Activated naive CD8-positive, alpha-beta T cell treated with anti-CD3 and anti-CD28 coated beads, Interleukin-2, amount 10 ng/mL, durations not matched to agents 7 days and 5 days (primary cell): ENCODE data around the gene TBCE. TPM values are rescaled to one million over a fixed set of nuclear protein-coding genes. Genes with fewer than 3 reads are reported as not detected.

Experiments used
- ATAC-seq: fragments of 150-1000 bp; cut with Tn5 transposase; one replicate; pipeline ENCODE4 v1.10.0; 2021; ENCODE audit warnings: low read depth, moderate library complexity
- POLR2A ChIA-PET: fragments of 350-600 bp; sonication (Branson Sonifier 250); formaldehyde crosslinking; loops from one replicate; lab custom pipeline; 2021; ENCODE audit warnings: antibody characterized with exemption; lab: Charles Lee
- DNase-seq: peaks from one replicate; pipeline ENCODE4 v3.0.0; 2021
- H3K27ac Mint-ChIP-seq: one replicate; pipeline ENCODE4 v1.8.0; 2022; ENCODE audit warnings: mild to moderate bottlenecking, mixed read lengths
- H3K27me3 Mint-ChIP-seq: one replicate; pipeline ENCODE4 v1.8.0; 2022; ENCODE audit warnings: mild to moderate bottlenecking, moderate library complexity, mixed read lengths
- H3K36me3 Mint-ChIP-seq: one replicate; pipeline ENCODE4 v1.8.0; 2021; ENCODE audit warnings: mild to moderate bottlenecking, mixed read lengths
- H3K4me1 Mint-ChIP-seq: one replicate; pipeline ENCODE4 v1.8.0; 2021; ENCODE audit warnings: mixed read lengths
- H3K4me3 Mint-ChIP-seq: one replicate; pipeline ENCODE4 v1.8.0; 2022; ENCODE audit warnings: mild to moderate bottlenecking, moderate library complexity, mixed read lengths
- H3K9me3 Mint-ChIP-seq: one replicate; pipeline ENCODE4 v1.8.0; 2021; ENCODE audit warnings: mixed read lengths
- total RNA-seq, 2 experiments: library from RNA; stranded (reverse); gene quantifications; one replicate each; pipeline ENCODE4 v1.2.3, GENCODE V29; 2021

The TBCE gene
- total RNA-seq, 2 experiments from 2014 or later: 29.8 to 30.3 TPM

- DNase-seq: no peak
- H3K36me3 Mint-ChIP-seq: peaks cover 4% of the 10 kb centered on the region
- H3K4me3 Mint-ChIP-seq: no peak overlapping the region
- POLR2A ChIA-PET: no interaction called here
- H3K27me3 Mint-ChIP-seq: no peaks in the 10 kb centered on the region
- no peak for ATAC-seq
- H3K9me3 Mint-ChIP-seq: no peaks in the 10 kb centered on the region
- no peaks in the 10 kb centered on the region for H3K4me1 Mint-ChIP-seq
- no peak overlapping the region for H3K27ac Mint-ChIP-seq
These were observed 40.2 kb downstream of the TBCE start for GRCh38 chr1:235407419-235407818.

- no peak overlapping the region for H3K4me3 Mint-ChIP-seq
- no peak overlapping the region for H3K27ac Mint-ChIP-seq
- H3K4me1 Mint-ChIP-seq: no peaks in the 10 kb centered on the region
- H3K27me3 Mint-ChIP-seq: no peaks in the 10 kb centered on the region
- H3K36me3 Mint-ChIP-seq: peaks cover 2% of the 10 kb centered on the region
- H3K9me3 Mint-ChIP-seq: no peaks in the 10 kb centered on the region
- DNase-seq (no peak), ATAC-seq (no peak)
- POLR2A ChIA-PET: interaction anchor here (0.5 kb wide), 1 partner anchor 278 kb away, joined by 4 read pairs; no protein-coding TSS in a partner anchor
These were observed 41.3 kb downstream of the TBCE start for GRCh38 chr1:235408503-235408960.

DNA sequence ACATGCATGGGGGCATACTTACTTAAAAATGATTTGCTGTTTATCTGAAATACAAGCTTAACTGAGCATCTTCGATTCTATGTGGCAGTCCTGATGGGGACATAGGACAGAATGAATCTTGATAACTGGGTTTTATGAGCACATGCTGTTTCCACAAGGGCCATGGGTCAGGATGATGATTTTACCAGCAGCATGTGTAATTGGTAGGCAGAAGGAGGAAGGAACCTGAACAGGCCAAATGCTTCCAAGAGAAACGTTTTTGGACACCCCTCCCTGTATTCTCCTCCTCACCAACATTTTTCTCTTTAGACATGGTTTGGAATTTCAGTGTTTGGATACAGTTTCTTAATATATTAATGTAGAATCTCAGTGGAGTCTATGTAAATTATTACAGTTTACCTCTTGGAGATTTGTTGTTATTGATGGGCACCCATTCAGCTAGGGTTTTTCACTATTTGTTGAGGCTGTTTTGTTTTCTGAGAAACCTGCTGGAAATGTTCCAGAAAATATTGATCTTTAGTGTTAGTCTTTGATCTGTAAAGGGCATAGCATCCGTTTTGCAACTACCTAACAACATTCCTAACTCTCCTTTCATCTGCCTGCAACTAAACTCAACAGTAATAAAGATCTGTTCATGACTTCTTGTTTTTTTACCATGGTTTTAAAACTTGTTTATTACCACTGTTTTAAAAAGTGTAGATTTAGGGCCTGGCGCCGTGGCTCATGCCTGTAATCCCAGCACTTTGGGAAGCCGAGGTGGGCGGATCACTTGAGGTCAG is 42.0 kb downstream of the TBCE start:
- Mint-ChIP-seq H3K4me1 (no peaks in the 10 kb centered on the region), H3K27me3 (no peaks in the 10 kb centered on the region), H3K36me3 (peaks cover 1% of the 10 kb centered on the region), H3K9me3 (no peaks in the 10 kb centered on the region), H3K27ac (no peak overlapping the region), H3K4me3 (no peak overlapping the region)
- no peak for ATAC-seq
- POLR2A ChIA-PET: no interaction called here
- DNase-seq: no peak

GRCh38 chr1:235410467-235410866 is 43.2 kb downstream of the TBCE start:
- POLR2A ChIA-PET: no interaction called here

DNA sequence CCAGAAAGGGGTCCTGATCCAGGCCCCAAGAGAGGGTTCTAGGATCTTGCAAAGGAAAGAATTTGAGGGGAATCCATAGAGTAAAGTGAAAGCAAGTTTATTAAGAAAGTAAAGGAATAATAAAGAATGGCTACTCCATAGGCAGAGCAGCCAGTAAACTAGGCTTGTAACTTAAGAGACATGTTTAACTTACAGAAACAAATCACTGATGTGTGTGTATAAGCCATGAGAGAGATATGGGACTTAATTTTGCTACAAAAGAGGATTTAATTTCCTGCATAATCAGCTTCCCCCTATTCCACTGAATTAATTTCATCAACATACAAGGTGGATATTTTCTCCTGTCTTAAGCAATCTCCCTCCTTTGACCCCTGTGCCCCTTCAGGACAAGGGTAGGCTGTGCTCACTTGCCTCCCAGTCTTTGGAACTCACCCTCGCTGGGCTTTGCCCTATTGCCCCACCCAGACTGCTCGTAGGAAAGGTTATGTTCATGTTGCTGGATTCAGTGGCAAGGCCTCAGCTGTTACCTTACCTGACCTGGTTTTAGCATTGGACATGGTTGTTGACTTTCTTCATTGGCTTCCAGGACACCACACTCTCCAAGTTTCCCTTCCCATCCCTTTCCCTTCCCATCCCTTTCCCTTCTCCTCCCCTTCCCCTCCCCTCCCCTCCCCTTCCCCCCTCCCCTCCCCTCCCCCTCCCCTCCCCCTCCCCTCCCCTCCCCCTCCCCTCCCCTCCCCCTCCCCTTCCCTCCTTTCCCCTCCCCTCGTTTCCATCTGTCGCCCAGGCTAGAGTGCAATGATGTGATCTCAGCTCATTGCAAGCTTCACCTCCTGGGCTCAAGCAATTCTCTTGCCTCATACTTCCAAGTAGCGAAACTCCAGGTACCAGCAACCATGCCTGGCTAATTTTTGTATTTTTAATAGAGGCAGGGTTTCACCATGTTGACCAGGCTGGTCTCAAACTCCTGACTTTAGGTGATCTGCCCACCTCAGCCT is 44.6 kb downstream of the TBCE start:
- no peaks in the 10 kb centered on the region for H3K4me1 Mint-ChIP-seq
- ATAC-seq: no peak

More at GRCh38 chr1:235410467-235410866, 43.2 kb downstream of the TBCE start:
- H3K4me3 Mint-ChIP-seq: no peak overlapping the region
- H3K4me1 Mint-ChIP-seq: no peaks in the 10 kb centered on the region
- H3K27ac Mint-ChIP-seq: no peak overlapping the region
- DNase-seq: no peak
- H3K27me3 Mint-ChIP-seq: no peaks in the 10 kb centered on the region
- H3K9me3 Mint-ChIP-seq: no peaks in the 10 kb centered on the region
- ATAC-seq: no peak
- peaks cover 3% of the 10 kb centered on the region for H3K36me3 Mint-ChIP-seq

DNA sequence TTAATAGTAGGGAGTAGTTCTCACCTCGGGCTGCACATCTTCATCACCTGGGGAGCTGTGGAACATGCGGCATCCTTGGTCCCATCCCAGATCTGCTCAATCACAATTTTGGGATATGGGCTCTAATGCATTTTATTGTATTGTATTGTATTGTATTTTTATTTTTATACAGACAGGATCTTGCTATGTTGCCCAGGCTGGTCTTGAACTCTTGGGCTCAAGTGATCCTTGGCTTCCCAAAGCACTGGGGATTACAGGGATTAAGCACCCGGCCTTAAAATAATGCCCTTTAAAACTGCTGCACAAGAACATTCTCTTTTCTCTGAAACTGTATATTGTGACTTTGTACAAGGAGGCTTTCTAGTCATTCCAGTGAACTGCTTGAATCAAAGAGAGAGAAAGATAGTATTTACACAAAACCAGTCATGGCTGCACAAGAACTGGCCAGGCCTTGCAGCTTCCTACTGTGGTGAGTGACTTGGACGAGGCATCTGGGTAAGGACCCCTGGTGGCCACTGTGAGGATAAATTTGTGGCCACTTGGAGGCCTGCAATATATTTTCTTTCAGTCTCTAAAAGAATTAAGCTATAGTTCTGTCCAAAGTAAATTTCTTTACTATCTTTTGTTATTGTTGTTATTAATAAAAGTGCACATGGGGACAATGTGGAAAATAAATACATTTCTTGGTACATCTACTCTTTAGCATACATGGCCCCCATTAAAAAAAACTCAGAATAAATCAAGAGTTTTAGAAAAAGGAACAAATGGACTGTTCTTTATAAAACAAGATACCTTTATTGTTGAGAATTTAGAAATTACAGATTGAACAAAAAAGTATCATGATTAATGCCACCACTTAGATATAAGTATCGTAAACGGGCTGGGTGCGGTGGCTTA is 48.0 kb downstream of the TBCE start:
- peaks cover 3% of the 10 kb centered on the region for H3K36me3 Mint-ChIP-seq
- POLR2A ChIA-PET: no interaction called here
- no peaks in the 10 kb centered on the region for H3K27me3 Mint-ChIP-seq
- DNase-seq (peak; percentile 47), ATAC-seq (peak; percentile 80)
- no peaks in the 10 kb centered on the region for H3K4me1 Mint-ChIP-seq
- H3K4me3 Mint-ChIP-seq: no peak overlapping the region
- no peaks in the 10 kb centered on the region for H3K9me3 Mint-ChIP-seq
- no peak overlapping the region for H3K27ac Mint-ChIP-seq

More for the DNA sequence above, 44.6 kb downstream of the TBCE start:
- Mint-ChIP-seq H3K27me3 (no peaks in the 10 kb centered on the region), H3K27ac (no peak overlapping the region), H3K36me3 (peaks cover 3% of the 10 kb centered on the region), H3K9me3 (no peaks in the 10 kb centered on the region), H3K4me3 (no peak overlapping the region)
- DNase-seq: no peak
- POLR2A ChIA-PET: no interaction called here

- DNase-seq (no peak), ATAC-seq (no peak)
- H3K27ac Mint-ChIP-seq: no peak overlapping the region
- H3K9me3 Mint-ChIP-seq: no peaks in the 10 kb centered on the region
- peaks cover 4% of the 10 kb centered on the region for H3K36me3 Mint-ChIP-seq
- H3K4me3 Mint-ChIP-seq: no peak overlapping the region
- H3K27me3 Mint-ChIP-seq: no peaks in the 10 kb centered on the region
- POLR2A ChIA-PET: interaction anchor here (1.5 kb wide), 1 partner anchor 256 kb away, joined by 4 read pairs; the partner anchor contains the start of gene RBM34
- H3K4me1 Mint-ChIP-seq: peaks cover under 1% of the 10 kb centered on the region
These were observed 49.4 kb downstream of the TBCE start for GRCh38 chr1:235416662-235417049.

GRCh38 chr1:235417086-235417697 is 50.0 kb downstream of the TBCE start:
- Mint-ChIP-seq H3K27me3 (no peaks in the 10 kb centered on the region), H3K4me3 (no peak overlapping the region), H3K4me1 (peaks cover 5% of the 10 kb centered on the region), H3K36me3 (peaks cover 5% of the 10 kb centered on the region), H3K9me3 (no peaks in the 10 kb centered on the region), H3K27ac (no peak overlapping the region)
- DNase-seq: peak; percentile 37
- ATAC-seq: peak; percentile 50
- POLR2A ChIA-PET: interaction anchor here (1.5 kb wide), 1 partner anchor 256 kb away, joined by 4 read pairs; the partner anchor contains the start of gene RBM34

- Mint-ChIP-seq H3K4me1 (peaks cover 21% of the 10 kb centered on the region), H3K4me3 (no peak overlapping the region), H3K9me3 (no peaks in the 10 kb centered on the region), H3K36me3 (peaks cover 1% of the 10 kb centered on the region), H3K27ac (no peak overlapping the region), H3K27me3 (no peaks in the 10 kb centered on the region)
- ATAC-seq (no peak), DNase-seq (no peak)
- POLR2A ChIA-PET: no interaction called here
These were observed 54.5 kb downstream of the TBCE start for GRCh38 chr1:235421751-235422150.

- peaks cover 1% of the 10 kb centered on the region for H3K36me3 Mint-ChIP-seq
- DNase-seq (peak; percentile 43), ATAC-seq (peak; percentile 90)
- no peaks in the 10 kb centered on the region for H3K27me3 Mint-ChIP-seq
- no peaks in the 10 kb centered on the region for H3K9me3 Mint-ChIP-seq
- H3K27ac Mint-ChIP-seq: peak overlapping the region; percentile 73
- POLR2A ChIA-PET: interaction anchor here (0.6 to 1.4 kb wide), 3 partner anchors 82 to 449 kb away, joined by 3 to 7 read pairs (median 5); partner anchors contain the start of genes B3GALNT2 and TOMM20
- H3K4me3 Mint-ChIP-seq: peak overlapping the region; percentile 63
- peaks cover 22% of the 10 kb centered on the region for H3K4me1 Mint-ChIP-seq
These were observed 56.0 kb downstream of the TBCE start for GRCh38 chr1:235423214-235423652.

DNA sequence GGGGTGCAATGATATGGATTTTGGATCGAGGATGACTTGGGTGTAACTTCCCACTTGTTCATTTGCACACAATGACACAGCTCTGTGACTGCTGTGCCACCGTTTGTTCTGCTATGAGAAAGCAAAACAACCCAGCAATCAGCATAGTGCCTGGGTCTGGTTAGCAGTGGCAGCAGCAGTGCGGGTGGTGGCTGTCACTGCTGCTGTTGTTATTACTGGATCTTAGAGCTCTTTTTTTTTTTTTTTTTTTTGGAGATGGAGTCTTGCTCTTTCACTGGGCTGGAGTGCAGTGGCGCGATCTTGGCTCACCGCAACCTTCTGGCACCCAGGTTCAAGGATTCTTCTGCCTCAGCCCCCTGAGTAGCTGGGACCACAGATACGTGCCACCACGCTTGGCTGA is 56.9 kb downstream of the TBCE start:
- H3K27me3 Mint-ChIP-seq: no peaks in the 10 kb centered on the region
- peaks cover 3% of the 10 kb centered on the region for H3K36me3 Mint-ChIP-seq
- H3K9me3 Mint-ChIP-seq: no peaks in the 10 kb centered on the region
- POLR2A ChIA-PET: interaction anchor here (0.6 kb wide), 1 partner anchor 1051 kb away, joined by 4 read pairs; no protein-coding TSS in a partner anchor
- H3K4me3 Mint-ChIP-seq: peak overlapping the region; percentile 15
- ATAC-seq (no peak), DNase-seq (no peak)
- no peak overlapping the region for H3K27ac Mint-ChIP-seq
- H3K4me1 Mint-ChIP-seq: peaks cover 23% of the 10 kb centered on the region

DNA sequence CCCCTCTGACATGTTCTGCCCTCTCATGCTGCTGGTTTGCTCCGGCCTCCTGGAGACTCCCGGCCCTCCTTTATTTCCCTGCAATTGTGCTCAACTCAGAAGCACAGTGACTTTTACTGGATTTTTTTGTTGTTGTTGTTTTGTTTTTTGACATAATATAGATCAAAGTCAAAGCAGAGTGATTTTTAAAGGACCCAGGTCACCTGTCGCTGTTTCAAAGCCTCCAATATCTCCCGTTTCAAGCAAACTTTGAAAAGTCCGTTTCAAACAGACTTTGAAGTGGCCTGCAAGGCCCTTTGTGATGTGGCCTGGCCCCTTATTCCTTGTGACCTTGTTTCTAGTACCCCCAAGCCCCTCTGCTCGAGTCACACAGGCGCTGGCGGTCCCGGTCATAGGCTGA is 58.1 kb downstream of the TBCE start:
- DNase-seq (no peak), ATAC-seq (no peak)
- Mint-ChIP-seq H3K27ac (no peak overlapping the region), H3K4me3 (no peak overlapping the region), H3K27me3 (no peaks in the 10 kb centered on the region), H3K36me3 (peaks cover 3% of the 10 kb centered on the region), H3K9me3 (no peaks in the 10 kb centered on the region), H3K4me1 (peaks cover 23% of the 10 kb centered on the region)
- POLR2A ChIA-PET: no interaction called here
